HFF-Myc (cell line): ENCODE measurements around the gene MAP4K5.

ENCODE experiments used
- DNase-seq: peaks from one replicate; pipeline ENCODE4 v3.0.0-alpha.2; 2011; ENCODE audit warnings: low read depth; ENCODE audit errors: extremely low read depth
- H3K4me3 ChIP-seq: replicated peaks from 2 replicates; pipeline ENCODE4 v1.5.1; 2011; ENCODE audit warnings: low read depth, mild to moderate bottlenecking, control low read depth, low read length
- CTCF ChIP-seq: IDR thresholded peaks from 2 replicates; pipeline ENCODE4 v1.5.1; 2012; ENCODE audit warnings: mild to moderate bottlenecking, low read depth, low read length, control low read depth; ENCODE audit errors: missing control alignments

The MAP4K5 gene

GRCh38 chr14:50410921-50411320, 121.4 kb downstream of the MAP4K5 start:
- no peak for TF ChIP-seq CTCF
- DNase-seq, result no peak
- H3K4me3 ChIP-seq, result no peak overlapping the region

GRCh38 chr14:50410071-50410470, 122.3 kb downstream of the MAP4K5 start:
- no peak overlapping the region for H3K4me3 ChIP-seq
- DNase-seq, result no peak
- no peak for TF ChIP-seq CTCF

- DNase-seq, result no peak
- TF ChIP-seq CTCF, result no peak
- no peak overlapping the region for H3K4me3 ChIP-seq
These were observed 125.1 kb downstream of the MAP4K5 start for GRCh38 chr14:50407111-50407812.

GRCh38 chr14:50403419-50403818, 128.9 kb downstream of the MAP4K5 start:
- no peak for DNase-seq
- no peak overlapping the region for H3K4me3 ChIP-seq
- TF ChIP-seq CTCF, result no peak

- TF ChIP-seq CTCF, result no peak
- no peak overlapping the region for H3K4me3 ChIP-seq
- DNase-seq, result no peak
These were observed 129.4 kb downstream of the MAP4K5 start for GRCh38 chr14:50402965-50403364.

- no peak for DNase-seq
- TF ChIP-seq CTCF, result no peak
- H3K4me3 ChIP-seq, result no peak overlapping the region
These were observed 131.9 kb downstream of the MAP4K5 start for GRCh38 chr14:50400461-50400860.
